Measurements from ENCODE around the gene TARBP2.
"Not testable (repeated sequence)": the region's sequence is repeated elsewhere in the genome, so short reads cannot be mapped to it uniquely, and the experiment has no call there.

GRCh38 chr12:53550131-53550530 is 49.0 kb downstream of the TARBP2 start:
- not testable (repeated sequence) for TF ChIP-seq POLR2A, CTCF (IDR thresholded peaks at IDR 0.05)

Data from body of pancreas (tissue), 4 donors.